Fibroblast of lung (primary cell): ENCODE measurements around the gene HERC2. TPM values are rescaled to one million over a fixed set of nuclear protein-coding genes. Genes with fewer than 3 reads are reported as not detected.
"Not testable (repeated sequence)": the region's sequence is repeated elsewhere in the genome, so short reads cannot be mapped to it uniquely, and the experiment has no call there.

Experiments used
- DNase-seq, 2 donors: peaks; one replicate each; pipeline versions ENCODE4 v3.0.0 to v3.0.0-alpha.2; 2010; ENCODE audit warnings: low read depth in 2 of 2
- H2AFZ ChIP-seq: 2 replicates; pipeline ENCODE4 v1.5.1; 2012; ENCODE audit warnings: low read length, control low read depth, inconsistent platforms
- H3K27ac ChIP-seq: 2 replicates; pipeline ENCODE4 v1.5.1; 2011; ENCODE audit warnings: low read length, control low read depth; ENCODE audit not compliant: insufficient read depth
- H3K27me3 ChIP-seq: 2 replicates; pipeline ENCODE4 v1.5.1; 2011; ENCODE audit warnings: mild to moderate bottlenecking, low read length; ENCODE audit not compliant: control insufficient read depth, insufficient read depth
- H3K36me3 ChIP-seq: 2 replicates; pipeline ENCODE4 v1.5.1; 2011; ENCODE audit warnings: low read length; ENCODE audit not compliant: control insufficient read depth, insufficient read depth
- H3K4me1 ChIP-seq: 2 replicates; pipeline ENCODE4 v1.5.1; 2011; ENCODE audit warnings: low read length; ENCODE audit not compliant: control insufficient read depth, insufficient read depth; ENCODE audit errors: extremely low read depth
- H3K4me2 ChIP-seq: 2 replicates; pipeline ENCODE4 v1.5.1; 2011; ENCODE audit warnings: low read length, control low read depth; ENCODE audit not compliant: insufficient read depth; ENCODE audit errors: extremely low read depth
- H3K4me3 ChIP-seq, 4 experiments: fragments of 200-600 bp in 1 of 4; sonication (generic) in 1 of 4; replicated peaks in 1 of 4; 2 replicates each; pipeline ENCODE4 v1.5.1; 2011 to 2016; ENCODE audit warnings: low read length in 4 of 4, low read depth in 3 of 4, mild to moderate bottlenecking in 3 of 4, control low read depth in 2 of 4, inconsistent platforms in 1 of 4, mixed read lengths in 1 of 4; ENCODE audit not compliant: insufficient read depth in 1 of 4; ENCODE audit errors: control extremely low read depth in 1 of 4
- H3K79me2 ChIP-seq: 2 replicates; pipeline ENCODE4 v1.5.1; 2012; ENCODE audit warnings: mild to moderate bottlenecking, low read length, inconsistent platforms; ENCODE audit not compliant: control insufficient read depth, insufficient read depth
- H3K9ac ChIP-seq: 2 replicates; pipeline ENCODE4 v1.5.1; 2011; ENCODE audit warnings: mild to moderate bottlenecking, low read length, control low read depth; ENCODE audit not compliant: insufficient read depth
- H3K9me3 ChIP-seq: 2 replicates; pipeline ENCODE4 v1.5.1; 2012; ENCODE audit warnings: low read depth, low read length; ENCODE audit not compliant: control insufficient read depth, insufficient read depth
- H4K20me1 ChIP-seq: 2 replicates; pipeline ENCODE4 v1.5.1; 2011; ENCODE audit warnings: low read length; ENCODE audit not compliant: control insufficient read depth, insufficient read depth; ENCODE audit errors: extremely low read depth
- EZH2 ChIP-seq: IDR thresholded peaks from 2 replicates; pipeline ENCODE4 v1.5.1; 2012; ENCODE audit warnings: low read length, control low read depth, mild to moderate bottlenecking; ENCODE audit errors: missing control alignments
- polyA plus RNA-seq, 2 donors: library from polyadenylated mRNA; depleted of rRNA in 1 of 2; stranded (reverse) in 1 of 2; unstranded in 1 of 2; fragments of >200 nt; gene quantifications; 2 replicates each; pipeline ENCODE4 v1.2.1, GENCODE V29; 2011 to 2012; ENCODE audit warnings: missing spikeins in 1 of 2
- total RNA-seq: library from RNA; depleted of rRNA; stranded (reverse); fragments of >200 nt; gene quantifications from 2 replicates; pipeline ENCODE4 v1.2.1, GENCODE V29; 2014

Gene HERC2
- total and polyA plus RNA-seq, 2 donors (not counting 1 experiment from before 2014, with no cell fraction given), result 12.4 to 55.8 TPM

DNA sequence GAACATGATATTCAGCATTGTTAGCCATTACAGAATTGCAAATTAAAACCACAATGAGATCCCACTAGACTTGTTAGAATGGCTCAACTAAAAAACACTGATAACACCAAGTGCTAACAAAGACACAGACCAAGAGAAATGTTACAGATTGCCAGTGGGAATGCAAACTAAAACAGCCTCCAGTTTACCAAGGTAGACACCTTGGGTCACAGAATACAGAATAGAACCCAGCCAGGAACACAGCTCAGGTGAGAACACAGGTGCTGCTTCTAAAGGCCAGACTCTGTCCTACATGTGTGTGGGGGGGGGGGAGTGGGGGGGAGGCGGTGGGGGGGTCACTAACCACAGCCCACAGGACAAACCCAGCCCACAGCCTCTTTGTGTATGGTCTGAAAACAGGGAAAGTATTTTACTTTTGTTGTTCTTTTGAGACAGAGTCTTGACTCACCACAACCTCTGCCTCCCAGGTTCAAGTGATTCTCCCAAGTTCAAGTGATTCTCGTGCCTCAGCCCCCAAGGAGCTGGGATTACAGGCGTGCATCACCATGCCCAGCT, 26.9 kb downstream of the HERC2 start:
- H3K27ac ChIP-seq, H4K20me1 ChIP-seq, H3K79me2 ChIP-seq, H3K36me3 ChIP-seq, DNase-seq, H3K4me2 ChIP-seq, H3K9me3 ChIP-seq, H3K4me3 ChIP-seq, H3K4me1 ChIP-seq, H2AFZ ChIP-seq, H3K27me3 ChIP-seq, H3K9ac ChIP-seq: not testable (repeated sequence)

DNA sequence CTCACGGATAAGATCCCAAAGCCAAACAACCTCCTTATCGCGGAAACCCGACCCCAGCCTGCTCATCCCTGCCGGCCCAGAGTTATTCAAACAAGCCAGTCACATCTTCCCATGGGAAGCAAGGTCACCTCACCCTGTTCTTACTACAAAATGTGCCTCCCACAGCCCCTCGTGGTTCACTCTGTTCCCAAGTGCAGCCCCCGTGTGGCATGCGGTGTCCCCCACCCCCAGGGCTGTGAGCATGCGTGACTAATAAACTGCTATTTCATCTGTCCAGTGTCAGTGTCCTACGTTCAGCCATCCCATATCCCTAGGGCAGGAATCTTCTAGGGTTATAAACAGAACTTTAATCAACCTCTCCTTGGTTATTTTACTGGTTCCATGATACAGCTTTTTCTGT, 27.4 kb downstream of the HERC2 start:
- not testable (repeated sequence) for H3K4me2 ChIP-seq, H3K4me3 ChIP-seq, H3K36me3 ChIP-seq, H3K27ac ChIP-seq, H3K4me1 ChIP-seq, H4K20me1 ChIP-seq, DNase-seq, H3K79me2 ChIP-seq, H3K9me3 ChIP-seq, H3K9ac ChIP-seq, H3K27me3 ChIP-seq, H2AFZ ChIP-seq

DNA sequence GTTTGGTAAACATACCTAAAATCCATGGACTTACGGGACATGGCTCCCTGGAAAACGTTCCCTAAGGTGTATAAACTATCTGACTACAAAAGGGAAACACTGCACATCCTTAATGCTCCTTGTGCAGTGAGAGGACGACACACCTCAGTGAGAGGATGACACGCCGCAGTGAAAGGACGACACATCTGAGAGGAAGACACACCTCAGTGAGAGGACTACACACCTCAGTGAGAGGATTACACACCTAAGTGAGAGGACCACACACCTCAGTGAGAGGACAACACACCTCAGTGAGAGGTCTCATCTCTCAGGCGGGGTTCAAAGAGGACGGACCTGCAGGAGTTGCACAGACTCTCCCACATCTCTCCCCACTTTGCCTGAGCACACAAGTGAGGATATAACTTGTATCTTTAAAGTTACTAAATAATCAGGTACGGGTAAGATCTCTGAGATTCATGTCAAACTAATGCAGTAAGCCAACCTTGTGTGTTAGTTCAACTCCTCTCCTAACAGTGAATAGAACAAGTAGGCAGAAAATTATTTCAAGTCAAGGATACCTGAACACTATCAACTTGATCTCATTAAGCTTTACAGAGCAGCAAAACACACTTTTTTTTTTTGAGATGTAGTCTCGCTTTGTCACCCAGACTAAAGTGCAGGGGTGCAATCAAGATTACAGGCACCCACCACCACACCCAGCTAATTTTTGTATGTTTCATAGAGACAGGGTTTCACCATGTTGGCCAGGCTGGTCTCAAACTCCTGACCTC, 32.1 kb downstream of the HERC2 start:
- no peaks in the 10 kb centered on the region for H3K27me3 ChIP-seq
- no peak overlapping the region for H3K9ac ChIP-seq
- no peaks in the 10 kb centered on the region for H3K79me2 ChIP-seq
- DNase-seq, result no peak
- no peak overlapping the region for H2AFZ ChIP-seq
- no peak overlapping the region for H3K4me3 ChIP-seq
- no peaks in the 10 kb centered on the region for H3K9me3 ChIP-seq
- no peak overlapping the region for H3K4me2 ChIP-seq
- TF ChIP-seq EZH2, result no peak
- no peaks in the 10 kb centered on the region for H3K36me3 ChIP-seq
- H3K4me1 ChIP-seq, result no peaks in the 10 kb centered on the region
- no peak overlapping the region for H3K27ac ChIP-seq
- H4K20me1 ChIP-seq, result no peaks in the 10 kb centered on the region

DNA sequence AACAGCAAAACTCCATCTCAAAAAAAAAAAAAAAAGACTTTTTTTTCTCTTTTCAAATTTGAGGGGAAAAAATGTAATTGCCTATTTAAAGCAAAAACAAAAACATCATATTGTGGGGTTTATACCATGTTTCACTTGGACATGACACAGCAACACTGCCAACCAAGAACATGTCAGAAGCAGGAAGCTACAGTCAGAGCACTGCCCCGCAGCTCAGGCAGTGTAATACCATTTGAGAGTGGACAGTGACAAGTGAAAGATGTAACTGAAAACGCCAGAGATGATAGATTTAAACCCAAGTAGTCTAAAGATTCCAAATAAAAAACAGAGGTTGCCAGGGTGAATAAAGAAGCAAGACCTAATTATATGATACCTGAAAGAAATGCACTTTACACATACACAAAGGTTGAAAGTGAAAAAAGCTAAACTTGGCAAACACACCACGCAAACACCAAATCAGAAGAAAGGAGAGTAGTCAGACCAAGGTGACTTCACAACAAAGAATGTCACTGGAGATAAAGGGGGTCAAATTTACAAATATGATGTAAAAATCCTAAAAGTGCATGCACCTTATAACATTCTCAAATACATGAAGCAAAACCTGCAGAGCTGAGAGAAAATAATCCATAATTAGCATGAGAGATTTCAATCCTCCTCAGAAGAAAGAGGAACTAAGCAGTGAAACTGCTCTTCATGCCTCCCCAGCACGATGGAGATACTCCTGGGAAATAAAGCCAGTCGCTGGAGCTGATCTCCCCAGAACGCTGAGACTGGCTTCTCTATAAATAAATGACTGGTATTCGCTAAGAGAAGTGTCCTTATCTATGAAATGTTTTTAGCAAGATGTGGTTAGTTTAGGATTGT, 32.9 kb downstream of the HERC2 start:
- H3K4me3 ChIP-seq, H3K79me2 ChIP-seq, H3K27ac ChIP-seq, H3K9ac ChIP-seq, H3K36me3 ChIP-seq, H3K4me1 ChIP-seq, H4K20me1 ChIP-seq, DNase-seq, H3K27me3 ChIP-seq, H3K9me3 ChIP-seq, H2AFZ ChIP-seq, H3K4me2 ChIP-seq: not testable (repeated sequence)

DNA sequence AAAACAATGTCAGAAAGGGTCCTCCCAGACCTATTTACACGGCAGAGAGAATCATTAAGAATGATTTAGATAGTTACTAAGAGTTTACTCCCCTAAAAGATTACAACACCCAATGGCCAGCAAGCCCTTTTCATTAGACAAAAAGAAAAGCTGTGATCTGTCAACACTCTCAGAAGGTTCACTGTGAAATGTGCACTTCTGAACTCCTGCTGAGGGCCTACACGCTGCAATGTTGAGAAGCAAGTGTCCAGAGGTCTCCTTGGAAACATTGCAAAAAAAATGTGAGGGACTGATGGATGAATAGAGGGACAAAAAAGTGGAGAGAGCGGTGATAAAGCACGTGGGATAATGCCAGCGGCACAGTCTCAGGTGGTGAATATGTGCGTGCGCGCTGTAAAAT, 35.3 kb downstream of the HERC2 start:
- H3K27me3 ChIP-seq, H3K4me3 ChIP-seq, H3K9me3 ChIP-seq, H3K4me1 ChIP-seq, H2AFZ ChIP-seq, H4K20me1 ChIP-seq, H3K27ac ChIP-seq, H3K79me2 ChIP-seq, H3K4me2 ChIP-seq, H3K9ac ChIP-seq, H3K36me3 ChIP-seq, DNase-seq: not testable (repeated sequence)
